BE2C (cell line): ENCODE data around the gene MCM5.
"Not testable (repeated sequence)": the region's sequence is repeated elsewhere in the genome, so short reads cannot be mapped to it uniquely, and the experiment has no call there.

ENCODE experiments used
- DNase-seq: peaks from one replicate; pipeline ENCODE4 v3.0.0-alpha.2; 2020
- H3K27me3 ChIP-seq: fragments of 250-450 bp; sonication (Bioruptor Pico); 2 replicates; pipeline ENCODE4 v1.5.1; 2020; ENCODE audit warnings: mild to moderate bottlenecking
- H3K36me3 ChIP-seq: fragments of 250-450 bp; sonication (Bioruptor Pico); 2 replicates; pipeline ENCODE4 v1.5.1; 2020; ENCODE audit warnings: mild to moderate bottlenecking
- H3K4me1 ChIP-seq: fragments of 250-450 bp; sonication (Bioruptor Pico); 2 replicates; pipeline ENCODE4 v1.5.1; 2020
- H3K4me3 ChIP-seq: 2 replicates; pipeline ENCODE4 v1.5.1; 2011; ENCODE audit warnings: low read depth, low read length
- H3K9me3 ChIP-seq: fragments of 250-450 bp; sonication (Bioruptor Pico); 2 replicates; pipeline ENCODE4 v1.5.1; 2020
- CTCF ChIP-seq: IDR thresholded peaks from 2 replicates; pipeline ENCODE4 v1.5.1; 2012; ENCODE audit warnings: mild to moderate bottlenecking, low read depth, low read length

Gene MCM5

GRCh38 chr22:35392357-35392756, 7.6 kb upstream of the MCM5 start:
- no peaks in the 10 kb centered on the region for H3K36me3 ChIP-seq
- DNase-seq, result no peak
- H3K27me3 ChIP-seq, result no peaks in the 10 kb centered on the region
- no peaks in the 10 kb centered on the region for H3K4me1 ChIP-seq
- H3K9me3 ChIP-seq, result no peaks in the 10 kb centered on the region
- no peak for TF ChIP-seq CTCF
- H3K4me3 ChIP-seq, result no peak overlapping the region

- H3K9me3 ChIP-seq, result no peaks in the 10 kb centered on the region
- TF ChIP-seq CTCF, result no peak
- H3K4me1 ChIP-seq, result no peaks in the 10 kb centered on the region
- H3K4me3 ChIP-seq, result no peak overlapping the region
- DNase-seq, result no peak
- H3K36me3 ChIP-seq, result no peaks in the 10 kb centered on the region
- no peaks in the 10 kb centered on the region for H3K27me3 ChIP-seq
These were observed 6.6 kb upstream of the MCM5 start for GRCh38 chr22:35393116-35394010.

GRCh38 chr22:35394011-35394312, 6.0 kb upstream of the MCM5 start:
- H3K9me3 ChIP-seq, result no peaks in the 10 kb centered on the region
- H3K36me3 ChIP-seq, result no peaks in the 10 kb centered on the region
- no peak for TF ChIP-seq CTCF
- no peaks in the 10 kb centered on the region for H3K27me3 ChIP-seq
- H3K4me1 ChIP-seq, result no peaks in the 10 kb centered on the region
- no peak overlapping the region for H3K4me3 ChIP-seq
- DNase-seq, result no peak

- Histone ChIP-seq H3K36me3 (no peaks in the 10 kb centered on the region), H3K4me1 (no peaks in the 10 kb centered on the region), H3K4me3 (no peak overlapping the region), H3K27me3 (no peaks in the 10 kb centered on the region), H3K9me3 (no peaks in the 10 kb centered on the region)
- DNase-seq, result no peak
- TF ChIP-seq CTCF, result no peak
These were observed 5.0 kb upstream of the MCM5 start for GRCh38 chr22:35394810-35395563.

GRCh38 chr22:35396622-35397021, 3.3 kb upstream of the MCM5 start:
- H3K4me1 ChIP-seq, H3K4me3 ChIP-seq, H3K36me3 ChIP-seq, H3K9me3 ChIP-seq, H3K27me3 ChIP-seq, DNase-seq: not testable (repeated sequence)

GRCh38 chr22:35397095-35397904, 2.6 kb upstream of the MCM5 start:
- Histone ChIP-seq H3K27me3 (no peaks in the 10 kb centered on the region), H3K9me3 (no peaks in the 10 kb centered on the region), H3K36me3 (peaks cover 12% of the 10 kb centered on the region), H3K4me3 (no peak overlapping the region), H3K4me1 (no peaks in the 10 kb centered on the region)
- no peak for TF ChIP-seq CTCF
- DNase-seq, result no peak
